B cell (primary cell): Measurements from ENCODE around the gene PRR18.

Source experiments
- EZH2 ChIP-seq: IDR thresholded peaks from 2 replicates; pipeline ENCODE4 v1.6.1; 2012; ENCODE audit warnings: borderline replicate concordance, low read depth, mild to moderate bottlenecking, moderate library complexity, low read length; ENCODE audit not compliant: insufficient read depth, poor library complexity, severe bottlenecking
- TF ChIP-seq, protein P1 (sequence below): fragments of 200-600 bp; IDR thresholded peaks from one replicate; pipeline ENCODE4 v1.8.0; 2022; ENCODE audit warnings: antibody characterized with exemption, mild to moderate bottlenecking

DNA sequence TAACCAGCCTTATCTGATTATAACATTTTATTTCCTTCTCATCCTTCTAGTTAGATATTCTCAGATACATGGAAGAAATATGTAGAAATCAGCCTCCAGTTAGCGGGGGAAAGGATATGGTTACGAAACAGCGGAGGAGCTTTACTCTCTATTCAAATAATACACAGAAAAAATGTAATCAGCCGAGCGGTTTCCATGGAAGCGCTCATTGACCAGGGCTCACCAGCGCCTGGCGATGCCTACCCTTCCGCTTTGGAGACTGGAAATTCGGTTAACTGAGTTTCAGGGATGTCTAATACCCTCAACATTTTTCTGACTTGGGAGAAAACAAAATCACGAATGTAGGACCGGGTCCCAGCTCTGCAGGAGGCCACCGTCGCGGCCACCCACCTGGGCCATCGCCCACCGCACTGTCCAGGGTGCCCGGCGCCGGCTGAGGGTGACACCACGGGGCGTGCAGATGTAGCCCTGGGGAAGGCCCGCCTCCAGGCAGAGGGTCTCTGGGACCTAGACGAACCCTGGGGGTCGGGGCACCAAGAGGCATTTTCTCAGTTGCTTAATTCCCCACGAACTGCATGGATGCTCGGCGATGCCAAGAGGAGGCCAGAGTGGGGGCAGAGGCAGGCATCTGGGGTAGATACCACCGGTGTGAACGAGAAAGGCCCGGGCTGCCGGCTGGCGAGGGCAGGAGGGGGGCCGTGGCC is 1.7 kb downstream of the PRR18 start:
- TF ChIP-seq, protein P1, sequence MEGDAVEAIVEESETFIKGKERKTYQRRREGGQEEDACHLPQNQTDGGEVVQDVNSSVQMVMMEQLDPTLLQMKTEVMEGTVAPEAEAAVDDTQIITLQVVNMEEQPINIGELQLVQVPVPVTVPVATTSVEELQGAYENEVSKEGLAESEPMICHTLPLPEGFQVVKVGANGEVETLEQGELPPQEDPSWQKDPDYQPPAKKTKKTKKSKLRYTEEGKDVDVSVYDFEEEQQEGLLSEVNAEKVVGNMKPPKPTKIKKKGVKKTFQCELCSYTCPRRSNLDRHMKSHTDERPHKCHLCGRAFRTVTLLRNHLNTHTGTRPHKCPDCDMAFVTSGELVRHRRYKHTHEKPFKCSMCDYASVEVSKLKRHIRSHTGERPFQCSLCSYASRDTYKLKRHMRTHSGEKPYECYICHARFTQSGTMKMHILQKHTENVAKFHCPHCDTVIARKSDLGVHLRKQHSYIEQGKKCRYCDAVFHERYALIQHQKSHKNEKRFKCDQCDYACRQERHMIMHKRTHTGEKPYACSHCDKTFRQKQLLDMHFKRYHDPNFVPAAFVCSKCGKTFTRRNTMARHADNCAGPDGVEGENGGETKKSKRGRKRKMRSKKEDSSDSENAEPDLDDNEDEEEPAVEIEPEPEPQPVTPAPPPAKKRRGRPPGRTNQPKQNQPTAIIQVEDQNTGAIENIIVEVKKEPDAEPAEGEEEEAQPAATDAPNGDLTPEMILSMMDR, result no peak
- TF ChIP-seq EZH2, result no peak
